ENCODE results near the gene INPP5A. TPM values are rescaled to one million over a fixed set of nuclear protein-coding genes. Genes with fewer than 3 reads are reported as not detected.

Gene INPP5A
- total RNA-seq, 1 experiment from 2014 or later, result 22.6 TPM

DNA sequence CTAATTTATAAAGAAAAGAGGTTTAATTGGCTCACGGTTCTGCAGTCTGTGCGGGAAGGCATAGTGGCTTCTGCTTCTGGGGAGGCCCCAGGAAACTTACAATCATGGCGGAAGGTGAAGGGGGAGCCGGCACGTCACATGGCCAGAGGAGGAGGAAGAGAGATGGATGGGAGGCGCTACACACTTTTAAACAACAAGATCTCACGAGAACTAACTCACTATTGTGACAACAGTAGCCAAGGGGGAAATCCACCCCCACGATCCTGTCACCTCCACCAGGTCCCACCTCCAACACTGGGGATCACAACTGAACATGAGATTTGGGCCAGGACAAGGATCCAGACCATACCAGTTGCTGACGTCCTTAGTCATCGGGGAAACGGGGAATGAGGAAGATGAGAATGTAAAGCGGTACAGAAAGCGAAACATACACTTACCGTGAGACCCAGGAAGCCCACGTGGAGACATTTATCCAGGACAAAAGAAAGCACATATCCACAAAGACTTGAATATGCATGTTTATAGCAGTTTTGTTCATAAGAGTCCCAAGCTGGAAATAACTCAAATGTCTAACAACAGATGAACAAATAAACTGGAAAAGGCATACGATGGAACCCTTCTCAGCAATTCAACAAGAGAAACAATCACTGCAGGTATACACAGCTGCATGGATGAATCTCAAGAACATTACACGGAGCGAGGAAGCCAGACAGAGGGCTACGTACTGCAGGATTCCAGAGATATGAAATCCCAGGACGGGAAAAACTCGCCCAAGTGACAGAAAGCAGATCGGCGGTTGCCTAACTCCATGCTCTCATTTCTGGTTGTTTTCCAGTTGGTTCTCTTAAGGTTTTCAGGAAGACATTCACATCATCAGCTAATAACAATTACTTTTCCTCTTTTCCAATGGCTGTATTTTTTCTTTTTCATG lies 26.2 kb upstream of the INPP5A start:
- ATAC-seq (no peak), DNase-seq (no peak)
- H3K9me2 ChIP-seq (replicated peaks; ENCODE audit: low read length), result no peaks in the 10 kb centered on the region
- peaks cover 2% of the 10 kb centered on the region for H3K4me1 ChIP-seq (ENCODE audit: insufficient read depth, low read length)
- TF ChIP-seq EZH2 (IDR thresholded peaks at IDR 0.05; ENCODE audit: low read length, unreplicated experiment), result no peak
- TF ChIP-seq EZH2phosphoT487 (IDR thresholded peaks at IDR 0.05; ENCODE audit: borderline replicate concordance, low read length), result no peak
- no peak for TF ChIP-seq CTCF (conservative IDR thresholded peaks at IDR 0.05; ENCODE audit: low read depth, low read length)
- H3K4me3 ChIP-seq (ENCODE audit: low read length), result no peak overlapping the region
- H3K27me3 ChIP-seq (ENCODE audit: low read length), result no peaks in the 10 kb centered on the region
- H3K4me2 ChIP-seq (ENCODE audit: low read length), result no peak overlapping the region
- no peaks in the 10 kb centered on the region for H3K9me3 ChIP-seq (ENCODE audit: low read length)
- no peaks in the 10 kb centered on the region for H4K20me1 ChIP-seq (ENCODE audit: low read length)
- no peak overlapping the region for H2AFZ ChIP-seq (ENCODE audit: low read length)
- intact Hi-C loops (cut with micrococcal nuclease), result no loop called here
- H3K79me2 ChIP-seq (ENCODE audit: low read length), result no peaks in the 10 kb centered on the region
- H3K36me3 ChIP-seq (ENCODE audit: low read depth, low read length), result no peaks in the 10 kb centered on the region
- BruUV-seq (replicated peaks), result no TSS peak
- POLR2A ChIA-PET (ENCODE audit: unreplicated experiment), result no interaction called here
- CTCF ChIA-PET, result no interaction called here
- no peaks in the 10 kb centered on the region for H3F3A ChIP-seq (ENCODE audit: low read length, unreplicated experiment)
- no peak overlapping the region for H3K27ac ChIP-seq (ENCODE audit: low read length)
- H3K9ac ChIP-seq (ENCODE audit: low read length), result no peak overlapping the region

GRCh38 chr10:132512052-132512442 lies 25.5 kb upstream of the INPP5A start:
- intact Hi-C loops (cut with micrococcal nuclease), result no loop called here
- Histone ChIP-seq H2AFZ (ENCODE audit: low read length) (no peak overlapping the region), H3K9me3 (ENCODE audit: low read length) (no peaks in the 10 kb centered on the region), H3F3A (ENCODE audit: low read length, unreplicated experiment) (no peaks in the 10 kb centered on the region), H3K79me2 (ENCODE audit: low read length) (no peaks in the 10 kb centered on the region), H3K27ac (ENCODE audit: low read length) (no peak overlapping the region), H3K9ac (ENCODE audit: low read length) (no peak overlapping the region), H3K4me2 (ENCODE audit: low read length) (no peak overlapping the region), H3K36me3 (ENCODE audit: low read depth, low read length) (no peaks in the 10 kb centered on the region), H3K27me3 (ENCODE audit: low read length) (no peaks in the 10 kb centered on the region), H4K20me1 (ENCODE audit: low read length) (no peaks in the 10 kb centered on the region), H3K4me3 (ENCODE audit: low read length) (no peak overlapping the region), H3K9me2 (replicated peaks; ENCODE audit: low read length) (no peaks in the 10 kb centered on the region), H3K4me1 (ENCODE audit: insufficient read depth, low read length) (peaks cover 8% of the 10 kb centered on the region)
- TF ChIP-seq CTCF (conservative IDR thresholded peaks at IDR 0.05; ENCODE audit: low read depth, low read length), result no peak
- no peak for TF ChIP-seq EZH2 (IDR thresholded peaks at IDR 0.05; ENCODE audit: low read length, unreplicated experiment)
- TF ChIP-seq EZH2phosphoT487 (IDR thresholded peaks at IDR 0.05; ENCODE audit: borderline replicate concordance, low read length), result no peak
- BruUV-seq (replicated peaks), result no TSS peak
- ATAC-seq, result no peak
- no peak for DNase-seq
- CTCF ChIA-PET, result no interaction called here
- POLR2A ChIA-PET (ENCODE audit: unreplicated experiment), result no interaction called here

DNA sequence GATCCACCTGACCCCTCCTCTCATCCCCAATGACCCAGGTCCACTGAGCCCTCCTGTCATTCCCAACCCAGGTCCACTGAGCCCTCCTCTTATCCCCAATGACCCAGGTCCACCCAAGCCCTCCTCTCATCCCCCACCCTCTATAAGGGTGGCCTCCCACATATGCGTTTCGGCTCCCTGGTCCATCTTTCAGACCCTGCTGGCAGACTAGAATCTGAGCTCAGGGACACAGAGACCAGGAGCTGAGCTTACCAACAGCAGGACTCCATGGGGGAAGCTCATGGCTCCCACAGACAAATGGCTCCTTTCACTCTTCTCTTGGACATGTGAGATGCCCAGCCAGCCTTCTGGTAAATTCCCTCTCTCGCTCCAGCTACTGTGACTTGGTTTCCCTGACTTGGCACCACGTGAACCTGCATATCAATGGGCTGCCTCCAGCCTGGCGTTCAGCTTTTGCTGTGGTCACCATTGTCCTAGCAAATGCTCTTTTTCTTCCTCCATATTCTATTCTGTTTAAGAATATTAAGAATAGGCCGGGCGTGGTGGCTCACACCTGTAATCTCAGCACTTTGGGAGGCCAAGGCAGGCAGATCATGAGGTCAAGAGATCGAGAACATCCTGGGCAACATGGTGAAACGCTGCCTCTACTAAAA lies 24.8 kb upstream of the INPP5A start:
- Histone ChIP-seq H3K79me2 (ENCODE audit: low read length) (no peaks in the 10 kb centered on the region), H3K9ac (ENCODE audit: low read length) (no peak overlapping the region), H4K20me1 (ENCODE audit: low read length) (no peaks in the 10 kb centered on the region), H3K9me3 (ENCODE audit: low read length) (no peaks in the 10 kb centered on the region), H3K4me2 (ENCODE audit: low read length) (no peak overlapping the region), H3K27ac (ENCODE audit: low read length) (no peak overlapping the region), H2AFZ (ENCODE audit: low read length) (no peak overlapping the region), H3K4me3 (ENCODE audit: low read length) (no peak overlapping the region), H3K36me3 (ENCODE audit: low read depth, low read length) (no peaks in the 10 kb centered on the region), H3F3A (ENCODE audit: low read length, unreplicated experiment) (no peaks in the 10 kb centered on the region), H3K27me3 (ENCODE audit: low read length) (no peaks in the 10 kb centered on the region), H3K9me2 (replicated peaks; ENCODE audit: low read length) (no peaks in the 10 kb centered on the region), H3K4me1 (ENCODE audit: insufficient read depth, low read length) (peaks cover 16% of the 10 kb centered on the region)
- CTCF ChIA-PET, result interaction anchor here (0.5 kb wide), 1 partner anchor 141 kb away, joined by 4 read pairs; no protein-coding TSS in a partner anchor
- no peak for TF ChIP-seq EZH2 (IDR thresholded peaks at IDR 0.05; ENCODE audit: low read length, unreplicated experiment)
- TF ChIP-seq CTCF (conservative IDR thresholded peaks at IDR 0.05; ENCODE audit: low read depth, low read length), result no peak
- no peak for TF ChIP-seq EZH2phosphoT487 (IDR thresholded peaks at IDR 0.05; ENCODE audit: borderline replicate concordance, low read length)
- intact Hi-C loops (cut with micrococcal nuclease), result no loop called here
- POLR2A ChIA-PET (ENCODE audit: unreplicated experiment), result no interaction called here
- DNase-seq, result no peak
- no TSS peak for BruUV-seq (replicated peaks)
- no peak for ATAC-seq

Data from PC-3 (cell line).